HG02623 (cell line): ENCODE measurements around the gene ORMDL2.
A peak's percentile ranks its signal among the peaks of the same experiment; 100 is the strongest.
"Not testable (repeated sequence)": the region's sequence is repeated elsewhere in the genome, so short reads cannot be mapped to it uniquely, and the experiment has no call there.

ENCODE experiments used
- ATAC-seq: cut with Tn5 transposase; IDR thresholded peaks from one replicate; pipeline ENCODE4 v1.9.1; 2021; ENCODE audit warnings: moderate library complexity; ENCODE audit not compliant: unreplicated experiment

ORMDL2 gene

GRCh38 chr12:55827806-55828205 is 10.0 kb downstream of the ORMDL2 start:
- no peak for ATAC-seq

GRCh38 chr12:55828357-55828756 is 10.5 kb downstream of the ORMDL2 start:
- ATAC-seq = no peak

DNA sequence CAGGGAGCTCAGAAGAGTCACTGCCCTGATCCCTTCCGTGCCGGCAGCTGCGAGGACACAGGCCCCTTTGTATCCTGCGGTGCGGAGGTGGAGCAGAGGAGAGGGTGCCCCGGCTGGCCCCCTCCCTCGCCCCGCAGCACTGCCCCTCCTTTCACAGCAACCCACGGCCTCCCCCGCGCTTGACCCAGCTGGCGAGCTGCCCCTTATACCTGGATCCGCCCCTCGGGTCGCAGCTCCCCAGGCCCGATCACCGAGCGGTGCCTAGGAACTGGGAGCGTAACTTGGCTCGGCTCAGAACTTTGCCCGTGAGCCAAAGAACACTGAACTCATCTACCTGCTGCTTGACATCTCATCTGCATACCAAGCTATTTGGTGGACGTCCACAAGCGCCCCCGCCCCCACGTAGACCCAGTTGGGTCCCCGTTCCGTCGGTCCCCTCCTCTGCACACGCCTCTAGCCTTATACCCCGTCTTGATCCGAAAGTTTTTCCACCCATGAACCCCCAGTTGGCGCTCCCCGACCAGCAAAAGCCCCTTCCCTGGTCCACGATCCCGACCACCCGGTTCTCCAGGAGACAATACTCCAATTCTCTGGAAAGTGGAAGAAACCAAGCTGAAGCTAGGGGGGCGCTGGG is 12.2 kb downstream of the ORMDL2 start:
- ATAC-seq = peak; percentile 16

DNA sequence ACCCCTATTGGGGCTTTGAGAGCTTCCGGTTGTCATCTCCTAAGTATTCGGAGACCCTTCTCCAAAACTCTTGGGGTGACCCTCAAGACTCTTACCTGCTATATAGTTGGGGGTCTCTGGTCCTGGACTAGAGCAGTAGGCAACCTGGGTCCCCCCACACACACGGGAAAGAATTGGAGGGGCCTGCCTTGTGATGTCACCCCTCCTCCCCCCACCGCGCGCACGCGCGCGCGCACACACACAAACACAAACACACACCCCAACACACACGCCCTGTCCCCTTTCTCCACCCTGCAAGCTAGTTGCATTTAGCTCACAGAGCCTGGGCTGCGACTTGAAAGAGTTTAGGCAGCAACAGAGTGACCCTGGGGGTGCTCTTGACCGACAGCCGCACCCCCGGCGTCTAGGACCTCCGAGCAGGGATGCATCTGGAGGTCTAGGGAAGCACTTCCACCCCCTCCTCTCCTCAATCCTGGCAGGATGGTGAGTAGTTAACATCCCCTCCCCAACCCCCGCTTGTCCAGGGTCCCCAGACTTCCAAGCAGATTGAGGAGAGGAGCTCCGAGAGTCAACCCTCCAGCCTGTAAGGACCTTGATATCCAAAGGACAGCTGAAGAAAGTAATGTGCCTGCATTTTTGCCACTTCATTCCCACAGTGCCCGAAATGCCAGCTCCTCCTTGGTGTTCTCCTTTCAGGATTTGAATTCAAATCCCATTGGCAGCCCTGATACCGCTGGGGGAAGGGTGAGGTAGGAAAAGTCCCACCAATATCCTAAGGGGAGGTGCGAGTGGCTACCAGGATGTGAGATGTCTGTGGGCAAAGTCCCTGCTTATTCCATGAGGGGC is 13.0 kb downstream of the ORMDL2 start:
- no peak for ATAC-seq

DNA sequence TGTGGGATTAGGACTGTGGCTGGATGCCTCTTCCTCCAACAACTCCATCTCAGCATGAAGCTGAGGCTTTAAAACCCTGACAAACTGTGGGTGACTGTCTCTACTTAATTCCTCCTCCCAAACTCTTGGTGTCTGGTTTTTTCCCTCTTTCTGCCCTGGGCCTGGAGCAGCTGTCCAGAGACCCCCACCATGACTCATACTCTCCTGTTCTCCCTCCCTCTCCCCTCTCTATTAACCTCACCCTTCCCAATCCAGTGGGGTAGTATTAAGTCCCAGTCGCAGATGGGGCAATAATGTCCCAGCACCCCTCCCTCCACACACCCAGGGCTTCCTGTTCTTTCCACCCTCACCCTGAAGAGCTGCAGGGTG is 13.6 kb downstream of the ORMDL2 start:
- no peak for ATAC-seq

DNA sequence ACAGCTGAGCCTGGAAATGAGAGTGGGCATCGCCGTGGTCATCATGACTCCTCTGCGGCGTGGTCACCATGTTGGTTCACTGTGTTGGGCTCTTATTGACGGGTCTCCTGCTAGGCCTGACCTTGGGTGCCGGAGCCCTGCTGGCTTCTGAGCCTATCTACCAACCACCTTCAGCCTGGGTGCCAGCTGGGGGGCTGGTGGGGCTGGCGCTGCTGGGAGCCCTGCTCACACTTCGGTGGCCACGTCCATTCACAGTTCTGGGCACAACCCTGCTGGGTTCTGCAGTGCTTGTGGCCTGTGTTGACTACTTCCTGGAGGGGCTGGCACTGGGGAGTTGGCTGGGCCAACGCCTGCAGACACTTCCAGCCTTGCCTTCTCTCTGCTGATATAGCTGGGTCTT is 15.2 kb downstream of the ORMDL2 start:
- ATAC-seq = no peak

GRCh38 chr12:55834400-55834799 is 16.6 kb downstream of the ORMDL2 start:
- ATAC-seq = not testable (repeated sequence)

DNA sequence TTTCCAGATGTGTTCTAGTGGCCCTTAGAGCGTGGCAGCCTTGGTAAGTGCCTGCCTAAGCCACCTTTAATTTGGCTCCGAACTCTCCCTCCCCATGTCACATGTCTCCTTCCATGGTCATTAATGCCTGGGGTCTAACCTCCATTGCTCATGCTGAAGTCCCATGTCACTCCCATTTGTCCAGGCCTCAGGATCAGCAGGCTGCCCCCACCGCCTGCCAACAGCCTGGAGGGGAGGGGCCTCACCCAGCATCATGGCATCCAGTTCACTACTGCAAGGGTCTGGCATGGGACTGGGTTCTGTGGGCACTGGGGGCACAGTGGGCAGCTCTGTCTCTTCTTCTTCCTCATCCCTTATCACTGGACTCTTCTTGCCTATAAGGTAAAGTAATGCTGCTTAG is 20.5 kb downstream of the ORMDL2 start:
- no peak for ATAC-seq

DNA sequence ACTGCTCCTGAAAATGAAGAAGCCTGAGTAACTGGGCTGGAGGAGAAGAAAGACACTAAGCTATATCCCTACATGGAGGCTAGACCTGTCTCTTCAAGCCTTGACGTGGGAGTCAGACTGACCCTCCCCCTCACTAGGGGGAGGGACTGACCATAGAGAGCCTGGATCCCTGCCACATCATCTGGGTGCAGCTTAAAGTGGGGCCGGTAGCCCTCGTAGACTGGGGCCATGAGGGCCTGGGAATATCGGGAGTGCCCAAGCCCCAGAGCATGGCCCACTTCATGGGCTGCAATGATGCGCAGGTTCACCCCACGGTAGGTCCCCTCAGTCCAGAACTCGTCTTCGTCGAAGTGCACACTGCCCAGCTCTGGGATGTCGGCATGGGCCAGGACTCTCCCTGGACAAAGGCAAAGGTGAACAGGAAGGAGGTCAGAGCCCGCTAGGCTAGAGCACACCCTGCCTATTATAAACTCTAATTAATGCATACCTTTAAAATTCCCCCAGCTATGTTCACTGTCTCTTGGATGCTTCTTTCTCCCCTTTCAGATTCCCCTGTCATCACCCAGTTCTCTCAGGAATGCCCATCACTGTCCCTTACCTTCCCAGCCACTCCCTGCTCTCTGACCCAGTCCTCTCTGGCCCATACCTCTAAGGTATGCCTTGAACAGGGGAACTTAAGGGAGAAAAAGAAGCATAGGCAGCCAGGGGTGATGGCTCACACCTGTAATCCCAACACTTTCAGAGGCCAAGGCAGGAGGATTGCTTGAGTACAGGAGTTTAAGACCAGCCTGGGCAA is 21.7 kb downstream of the ORMDL2 start:
- ATAC-seq = no peak

DNA sequence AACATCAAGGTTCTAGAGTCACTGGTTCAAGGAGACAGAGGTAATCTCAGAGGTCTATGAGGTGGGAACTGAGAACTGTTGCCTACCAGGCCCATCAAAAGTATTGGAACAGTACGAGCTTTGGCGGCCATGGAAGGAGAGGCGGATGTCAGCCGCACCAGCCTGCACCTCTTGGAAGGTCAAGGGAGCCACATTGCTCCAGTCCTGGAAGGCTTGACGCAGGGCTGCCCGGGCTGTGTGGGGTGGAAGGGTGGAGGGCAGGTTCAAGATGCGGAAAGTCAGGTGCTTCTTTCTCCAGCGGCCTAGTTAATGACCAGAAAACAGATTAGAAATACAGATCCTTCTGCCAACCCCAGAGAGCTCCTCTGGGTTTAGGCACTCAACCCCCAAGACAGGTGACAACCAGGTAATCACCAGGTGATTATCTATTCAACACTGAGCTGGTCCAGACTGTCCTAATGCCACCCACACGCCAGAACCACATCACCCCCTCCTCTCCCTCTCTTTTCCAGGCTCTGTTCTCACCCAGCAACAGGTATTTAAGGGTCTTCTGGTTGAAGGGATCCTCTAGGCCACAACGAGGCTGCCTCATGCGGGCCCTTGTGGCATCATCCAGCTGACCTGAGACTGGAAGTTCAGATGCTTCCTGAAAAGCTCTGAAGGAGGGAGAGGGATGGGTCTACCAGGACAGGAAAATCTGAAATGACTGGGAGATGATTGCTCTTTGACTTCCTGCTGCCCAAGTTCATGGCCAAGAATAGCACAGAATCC is 22.9 kb downstream of the ORMDL2 start:
- ATAC-seq = no peak

DNA sequence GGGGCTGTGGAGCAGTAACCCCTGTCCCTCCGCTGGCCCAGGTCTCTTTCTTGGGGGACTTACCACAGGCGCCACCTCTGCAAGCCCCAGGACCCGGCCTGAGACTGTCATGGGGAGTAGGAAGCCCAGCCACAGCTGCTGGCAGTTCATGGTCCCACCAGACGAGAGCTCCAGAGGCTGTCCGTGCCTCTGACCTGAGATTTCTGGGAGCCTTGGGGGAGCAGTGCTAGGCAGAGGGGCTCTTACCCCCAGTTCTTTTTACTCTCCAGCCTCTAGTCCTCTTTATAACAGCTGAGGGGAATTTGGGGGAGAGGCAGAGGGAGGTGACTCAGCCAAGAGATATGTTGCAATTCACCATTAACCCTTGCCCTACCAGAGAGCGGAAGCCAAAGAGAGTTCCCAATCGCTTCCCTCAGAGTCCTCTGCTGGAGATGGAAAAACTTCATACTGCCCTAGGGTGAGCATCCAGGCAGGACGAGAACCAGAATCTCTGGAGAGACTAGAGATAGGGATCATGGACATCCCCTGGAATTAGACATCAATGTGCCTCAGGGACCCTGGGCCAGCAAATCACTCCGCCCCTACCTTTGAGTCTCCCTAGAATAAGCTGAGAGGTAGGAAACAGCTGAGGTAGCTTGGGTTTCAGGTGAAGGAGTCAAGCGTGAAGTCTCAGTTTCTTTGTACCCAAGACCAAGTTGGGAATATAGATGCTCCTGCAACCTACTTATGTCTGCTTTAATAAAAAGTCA is 25.0 kb downstream of the ORMDL2 start, which contains the start of gene MMP19:
MMP19 (minus strand) TSS at position 256 of the 749 bp plus-strand sequence; CDS start at position 150, 106 bp downstream.
- ATAC-seq = no peak

DNA sequence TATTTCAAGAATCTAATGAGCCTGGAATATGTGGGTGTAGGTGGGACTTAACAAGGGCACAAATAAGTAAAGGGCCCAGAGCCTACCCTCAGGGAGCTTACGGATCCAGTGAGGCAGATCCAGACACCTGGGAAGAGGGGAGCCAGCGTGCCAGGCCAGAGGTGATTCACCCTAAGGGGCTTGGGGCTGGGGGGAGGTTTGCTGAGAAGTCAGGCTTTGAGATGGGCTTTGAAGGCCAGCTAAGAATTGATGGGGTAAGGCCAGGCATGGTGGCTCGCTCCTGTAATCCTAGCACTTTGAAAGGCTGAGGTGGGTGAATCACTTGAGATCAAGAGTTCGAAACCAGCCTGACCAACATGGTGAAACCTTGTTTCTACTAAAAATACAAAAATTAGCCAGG is 25.6 kb downstream of the ORMDL2 start:
- no peak for ATAC-seq

DNA sequence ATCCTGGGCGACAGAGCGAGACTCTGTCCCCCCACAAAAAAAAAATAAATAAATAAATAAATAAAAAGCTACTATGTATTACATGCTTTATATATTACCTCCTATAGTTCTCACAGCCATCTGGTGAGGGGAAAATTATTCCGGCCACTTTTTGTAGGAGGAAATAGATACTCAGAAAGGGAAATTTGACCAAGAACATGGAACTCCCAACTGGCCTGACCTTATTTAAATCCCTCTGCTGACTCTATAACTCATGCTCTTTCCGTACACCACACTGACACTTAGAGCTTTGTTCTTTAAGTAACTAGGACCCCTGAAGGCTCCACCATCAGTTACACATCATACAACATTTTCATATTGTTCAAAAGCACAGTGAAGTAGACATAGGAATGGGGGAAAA is 27.1 kb downstream of the ORMDL2 start:
- no peak for ATAC-seq

DNA sequence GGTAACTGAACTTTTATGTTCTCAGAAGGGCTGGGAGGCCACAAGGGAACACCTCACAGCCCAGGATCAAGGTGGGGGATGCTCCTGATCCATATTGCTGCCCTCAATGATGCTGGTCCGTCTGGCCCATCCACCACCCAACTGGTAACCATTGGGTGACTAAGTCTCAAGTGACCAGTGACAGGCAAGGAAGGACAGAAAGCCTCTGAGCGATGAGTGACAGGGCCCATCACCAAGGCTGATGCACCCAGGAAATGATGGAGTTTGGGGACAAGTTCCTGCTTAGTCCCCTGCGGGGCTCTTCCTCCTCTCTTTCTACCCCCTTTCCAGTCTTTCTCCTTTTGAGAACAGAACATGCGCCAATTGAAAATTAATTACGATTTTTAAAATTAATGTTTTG is 27.5 kb downstream of the ORMDL2 start:
- ATAC-seq = no peak

- no peak for ATAC-seq
Observed at GRCh38 chr12:55845785-55846496, 28.1 kb downstream of the ORMDL2 start.

- ATAC-seq = no peak
Observed at GRCh38 chr12:55847033-55847432, 29.2 kb downstream of the ORMDL2 start.

GRCh38 chr12:55847603-55848291 is 29.9 kb downstream of the ORMDL2 start:
- ATAC-seq = no peak

DNA sequence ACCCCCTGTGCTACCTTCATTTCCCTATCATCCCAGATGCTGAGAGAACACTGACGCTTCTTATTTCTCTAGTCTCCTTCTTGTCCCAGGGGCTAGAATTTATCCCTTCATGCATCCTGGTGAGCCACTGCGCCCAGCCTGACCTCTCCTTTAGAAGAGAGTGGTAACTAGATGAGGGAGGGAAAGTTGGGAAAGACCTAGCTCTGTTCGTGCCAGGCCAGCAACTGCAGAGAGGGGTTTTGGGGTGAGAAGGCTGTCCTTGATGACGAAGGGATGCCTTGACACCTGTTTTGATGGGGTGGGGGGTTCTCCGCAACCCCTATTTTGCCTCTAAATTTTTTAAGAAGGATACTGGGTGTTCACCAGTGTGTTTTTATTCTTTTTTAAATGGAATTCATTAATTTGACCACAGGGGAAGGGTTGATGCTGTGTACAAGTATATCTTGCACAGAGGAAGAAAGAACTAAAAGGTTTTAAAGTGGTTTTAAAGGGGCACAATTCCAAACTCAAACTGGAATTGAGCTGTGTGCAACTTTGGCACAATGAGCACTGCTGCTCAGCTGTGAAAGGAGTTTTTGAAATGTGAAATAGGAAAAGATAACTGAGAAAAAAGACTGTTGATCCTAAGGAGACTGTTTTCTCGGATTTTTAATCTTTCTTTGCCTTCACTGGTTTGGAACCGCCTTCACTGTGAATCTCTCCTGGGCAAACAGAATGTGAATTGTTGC is 31.9 kb downstream of the ORMDL2 start:
- no peak for ATAC-seq
